Suprapubic skin (tissue), 4 donors: ENCODE results near the gene CREB5.

ENCODE experiments used
- CTCF ChIP-seq, 2 donors: fragments of 200-600 bp in 1 of 2; fragments of 450-650 bp in 1 of 2; sonication (generic) in 1 of 2; IDR thresholded peaks; one replicate each; pipeline ENCODE4 v1.5.1; 2016 to 2019; ENCODE audit warnings: antibody characterized with exemption in 2 of 2, mild to moderate bottlenecking in 1 of 2, moderate library complexity in 1 of 2
- EP300 ChIP-seq: sonication (generic); formaldehyde crosslinking; IDR thresholded peaks from one replicate; pipeline ENCODE4 v1.6.1; 2017; ENCODE audit warnings: antibody characterized with exemption
- POLR2A ChIP-seq, 2 donors: fragments of 450-650 bp; IDR thresholded peaks; one replicate each; pipeline ENCODE4 v1.6.1; 2017; ENCODE audit warnings: antibody characterized with exemption in 2 of 2, mild to moderate bottlenecking in 2 of 2, moderate library complexity in 2 of 2
- POLR2AphosphoS5 ChIP-seq, 3 donors: sonication (generic); formaldehyde crosslinking; IDR thresholded peaks; one replicate each; pipeline ENCODE4 v1.6.1; 2017; ENCODE audit warnings: antibody characterized with exemption in 3 of 3

- TF ChIP-seq CTCF (IDR thresholded peaks at IDR 0.05) = no peak
- no peak for TF ChIP-seq POLR2A (IDR thresholded peaks at IDR 0.05)
- TF ChIP-seq POLR2AphosphoS5 (IDR thresholded peaks at IDR 0.05) = no peak
- TF ChIP-seq EP300 = no peak
These were observed 136.1 kb downstream of the CREB5 start for GRCh38 chr7:28548416-28548815.
